H1 (cell line): ENCODE results near the gene SIPA1L3.

Experiments
- BCL11A ChIP-seq, 2 experiments: IDR thresholded peaks; one replicate each; pipeline ENCODE4 v1.6.1; 2011; ENCODE audit warnings: low read depth in 2 of 2, low read length in 2 of 2, mild to moderate bottlenecking in 2 of 2
- CREB1 ChIP-seq: IDR thresholded peaks from 2 replicates; pipeline ENCODE4 v1.6.1; 2012; ENCODE audit warnings: inconsistent platforms
- CTBP2 ChIP-seq: IDR thresholded peaks from 2 replicates; pipeline ENCODE4 v1.7.0; 2011; ENCODE audit warnings: borderline replicate concordance, mild to moderate bottlenecking, moderate library complexity, mixed read lengths, low read length; ENCODE audit not compliant: insufficient read depth, insufficient read length
- CTCF ChIP-seq, 3 experiments: IDR thresholded peaks; 1 replicate in 2 of 3; 2 replicates in 1 of 3; pipeline versions ENCODE4 v1.5.1 to v1.6.1; 2011; ENCODE audit warnings: low read length in 3 of 3, mild to moderate bottlenecking in 3 of 3, inconsistent platforms in 2 of 3, low read depth in 1 of 3, moderate library complexity in 1 of 3; ENCODE audit not compliant: insufficient read depth in 1 of 3; ENCODE audit errors: control extremely low read depth in 1 of 3
- EP300 ChIP-seq, 2 experiments: IDR thresholded peaks; 1 replicate in 1 of 2; 2 replicates in 1 of 2; pipeline ENCODE4 v1.6.1; 2011 to 2012; ENCODE audit warnings: low read depth in 2 of 2, low read length in 2 of 2, mild to moderate bottlenecking in 2 of 2, borderline replicate concordance in 1 of 2, inconsistent platforms in 1 of 2, moderate library complexity in 1 of 2
- GABPA ChIP-seq: IDR thresholded peaks from 2 replicates; pipeline ENCODE4 v1.6.1; 2011; ENCODE audit warnings: mild to moderate bottlenecking, low read length, moderate library complexity, borderline replicate concordance; ENCODE audit not compliant: insufficient read depth
- HDAC6 ChIP-seq: IDR thresholded peaks from one replicate; pipeline ENCODE4 v1.7.1; 2012; ENCODE audit warnings: low read depth, mild to moderate bottlenecking, inconsistent platforms, low read length, moderate library complexity
- MAX ChIP-seq: IDR thresholded peaks from 2 replicates; pipeline ENCODE4 v1.6.1; 2012; ENCODE audit warnings: inconsistent platforms
- NANOG ChIP-seq: IDR thresholded peaks from 2 replicates; pipeline ENCODE4 v1.6.1; 2011; ENCODE audit warnings: low read length, low read depth, mild to moderate bottlenecking, inconsistent platforms; ENCODE audit not compliant: insufficient read depth, poor library complexity, severe bottlenecking
- POLR2A ChIP-seq, 2 experiments: IDR thresholded peaks; 1 replicate in 1 of 2; 2 replicates in 1 of 2; pipeline ENCODE4 v1.6.1; 2011; ENCODE audit warnings: low read depth in 2 of 2, low read length in 2 of 2, mild to moderate bottlenecking in 2 of 2; ENCODE audit errors: control extremely low read depth in 1 of 2
- TAF1 ChIP-seq: IDR thresholded peaks from 2 replicates; pipeline ENCODE4 v1.6.1; 2011; ENCODE audit warnings: mild to moderate bottlenecking, low read depth, low read length
- ZNF274 ChIP-seq: IDR thresholded peaks from 2 replicates; pipeline ENCODE4 v1.7.0; 2012; ENCODE audit warnings: low read length, borderline replicate concordance; ENCODE audit errors: extremely low read depth
- TF ChIP-seq, protein P1 (sequence below): fragments of 300-600 bp; sonication (generic); IDR thresholded peaks from 2 replicates; pipeline ENCODE4 v1.7.1; 2012; ENCODE audit warnings: low read length, moderate library complexity, mild to moderate bottlenecking, inconsistent platforms; ENCODE audit not compliant: insufficient replicate concordance

DNA sequence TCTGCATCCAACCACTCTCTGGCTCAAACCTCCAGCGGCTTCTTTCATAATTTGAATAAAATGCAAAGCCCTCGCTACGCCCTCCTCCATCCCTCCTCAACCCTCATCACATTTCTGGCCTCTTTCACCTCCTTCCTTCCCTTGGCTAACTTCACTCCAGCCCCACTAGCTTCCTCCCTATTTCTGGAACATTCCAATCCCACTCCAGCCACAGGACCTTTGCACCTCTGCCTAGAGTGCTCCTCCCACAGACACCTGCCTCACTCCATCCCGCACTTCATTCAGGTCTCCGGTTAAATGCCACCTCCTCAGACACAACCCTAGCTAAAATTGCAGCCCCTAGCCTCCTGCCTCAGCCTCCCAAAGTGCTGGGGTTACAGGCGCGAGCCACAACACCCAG lies 324.9 kb downstream of the SIPA1L3 start:
- TF ChIP-seq HDAC6 (no peak), ZNF274 (no peak), CTCF (IDR thresholded peaks at IDR 0.05; ENCODE audit: control extremely low read depth in 1 of 3, insufficient read depth in 1 of 3, low read depth in 1 of 3, low read length in 3 of 3) (no peak), EP300 (IDR thresholded peaks at IDR 0.05; ENCODE audit: borderline replicate concordance in 1 of 2, low read depth in 2 of 2, low read length in 2 of 2) (no peak), CREB1 (no peak), MAX (no peak), GABPA (no peak), TAF1 (no peak), NANOG (no peak), BCL11A (IDR thresholded peaks at IDR 0.05; ENCODE audit: low read depth in 2 of 2, low read length in 2 of 2) (no peak), POLR2A (IDR thresholded peaks at IDR 0.05; ENCODE audit: control extremely low read depth in 1 of 2, low read depth in 2 of 2, low read length in 2 of 2) (no peak), CTBP2 (no peak)
- TF ChIP-seq, protein P1, sequence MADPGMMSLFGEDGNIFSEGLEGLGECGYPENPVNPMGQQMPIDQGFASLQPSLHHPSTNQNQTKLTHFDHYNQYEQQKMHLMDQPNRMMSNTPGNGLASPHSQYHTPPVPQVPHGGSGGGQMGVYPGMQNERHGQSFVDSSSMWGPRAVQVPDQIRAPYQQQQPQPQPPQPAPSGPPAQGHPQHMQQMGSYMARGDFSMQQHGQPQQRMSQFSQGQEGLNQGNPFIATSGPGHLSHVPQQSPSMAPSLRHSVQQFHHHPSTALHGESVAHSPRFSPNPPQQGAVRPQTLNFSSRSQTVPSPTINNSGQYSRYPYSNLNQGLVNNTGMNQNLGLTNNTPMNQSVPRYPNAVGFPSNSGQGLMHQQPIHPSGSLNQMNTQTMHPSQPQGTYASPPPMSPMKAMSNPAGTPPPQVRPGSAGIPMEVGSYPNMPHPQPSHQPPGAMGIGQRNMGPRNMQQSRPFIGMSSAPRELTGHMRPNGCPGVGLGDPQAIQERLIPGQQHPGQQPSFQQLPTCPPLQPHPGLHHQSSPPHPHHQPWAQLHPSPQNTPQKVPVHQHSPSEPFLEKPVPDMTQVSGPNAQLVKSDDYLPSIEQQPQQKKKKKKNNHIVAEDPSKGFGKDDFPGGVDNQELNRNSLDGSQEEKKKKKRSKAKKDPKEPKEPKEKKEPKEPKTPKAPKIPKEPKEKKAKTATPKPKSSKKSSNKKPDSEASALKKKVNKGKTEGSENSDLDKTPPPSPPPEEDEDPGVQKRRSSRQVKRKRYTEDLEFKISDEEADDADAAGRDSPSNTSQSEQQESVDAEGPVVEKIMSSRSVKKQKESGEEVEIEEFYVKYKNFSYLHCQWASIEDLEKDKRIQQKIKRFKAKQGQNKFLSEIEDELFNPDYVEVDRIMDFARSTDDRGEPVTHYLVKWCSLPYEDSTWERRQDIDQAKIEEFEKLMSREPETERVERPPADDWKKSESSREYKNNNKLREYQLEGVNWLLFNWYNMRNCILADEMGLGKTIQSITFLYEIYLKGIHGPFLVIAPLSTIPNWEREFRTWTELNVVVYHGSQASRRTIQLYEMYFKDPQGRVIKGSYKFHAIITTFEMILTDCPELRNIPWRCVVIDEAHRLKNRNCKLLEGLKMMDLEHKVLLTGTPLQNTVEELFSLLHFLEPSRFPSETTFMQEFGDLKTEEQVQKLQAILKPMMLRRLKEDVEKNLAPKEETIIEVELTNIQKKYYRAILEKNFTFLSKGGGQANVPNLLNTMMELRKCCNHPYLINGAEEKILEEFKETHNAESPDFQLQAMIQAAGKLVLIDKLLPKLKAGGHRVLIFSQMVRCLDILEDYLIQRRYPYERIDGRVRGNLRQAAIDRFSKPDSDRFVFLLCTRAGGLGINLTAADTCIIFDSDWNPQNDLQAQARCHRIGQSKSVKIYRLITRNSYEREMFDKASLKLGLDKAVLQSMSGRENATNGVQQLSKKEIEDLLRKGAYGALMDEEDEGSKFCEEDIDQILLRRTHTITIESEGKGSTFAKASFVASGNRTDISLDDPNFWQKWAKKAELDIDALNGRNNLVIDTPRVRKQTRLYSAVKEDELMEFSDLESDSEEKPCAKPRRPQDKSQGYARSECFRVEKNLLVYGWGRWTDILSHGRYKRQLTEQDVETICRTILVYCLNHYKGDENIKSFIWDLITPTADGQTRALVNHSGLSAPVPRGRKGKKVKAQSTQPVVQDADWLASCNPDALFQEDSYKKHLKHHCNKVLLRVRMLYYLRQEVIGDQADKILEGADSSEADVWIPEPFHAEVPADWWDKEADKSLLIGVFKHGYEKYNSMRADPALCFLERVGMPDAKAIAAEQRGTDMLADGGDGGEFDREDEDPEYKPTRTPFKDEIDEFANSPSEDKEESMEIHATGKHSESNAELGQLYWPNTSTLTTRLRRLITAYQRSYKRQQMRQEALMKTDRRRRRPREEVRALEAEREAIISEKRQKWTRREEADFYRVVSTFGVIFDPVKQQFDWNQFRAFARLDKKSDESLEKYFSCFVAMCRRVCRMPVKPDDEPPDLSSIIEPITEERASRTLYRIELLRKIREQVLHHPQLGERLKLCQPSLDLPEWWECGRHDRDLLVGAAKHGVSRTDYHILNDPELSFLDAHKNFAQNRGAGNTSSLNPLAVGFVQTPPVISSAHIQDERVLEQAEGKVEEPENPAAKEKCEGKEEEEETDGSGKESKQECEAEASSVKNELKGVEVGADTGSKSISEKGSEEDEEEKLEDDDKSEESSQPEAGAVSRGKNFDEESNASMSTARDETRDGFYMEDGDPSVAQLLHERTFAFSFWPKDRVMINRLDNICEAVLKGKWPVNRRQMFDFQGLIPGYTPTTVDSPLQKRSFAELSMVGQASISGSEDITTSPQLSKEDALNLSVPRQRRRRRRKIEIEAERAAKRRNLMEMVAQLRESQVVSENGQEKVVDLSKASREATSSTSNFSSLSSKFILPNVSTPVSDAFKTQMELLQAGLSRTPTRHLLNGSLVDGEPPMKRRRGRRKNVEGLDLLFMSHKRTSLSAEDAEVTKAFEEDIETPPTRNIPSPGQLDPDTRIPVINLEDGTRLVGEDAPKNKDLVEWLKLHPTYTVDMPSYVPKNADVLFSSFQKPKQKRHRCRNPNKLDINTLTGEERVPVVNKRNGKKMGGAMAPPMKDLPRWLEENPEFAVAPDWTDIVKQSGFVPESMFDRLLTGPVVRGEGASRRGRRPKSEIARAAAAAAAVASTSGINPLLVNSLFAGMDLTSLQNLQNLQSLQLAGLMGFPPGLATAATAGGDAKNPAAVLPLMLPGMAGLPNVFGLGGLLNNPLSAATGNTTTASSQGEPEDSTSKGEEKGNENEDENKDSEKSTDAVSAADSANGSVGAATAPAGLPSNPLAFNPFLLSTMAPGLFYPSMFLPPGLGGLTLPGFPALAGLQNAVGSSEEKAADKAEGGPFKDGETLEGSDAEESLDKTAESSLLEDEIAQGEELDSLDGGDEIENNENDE, result no peak
